GM19467 (cell line): Measurements from ENCODE around the gene SPEM1.

Source experiments
- ATAC-seq: cut with Tn5 transposase; IDR thresholded peaks from one replicate; pipeline ENCODE4 v1.9.1; 2021; ENCODE audit warnings: mild to moderate bottlenecking, moderate library complexity; ENCODE audit not compliant: unreplicated experiment

The SPEM1 gene

DNA sequence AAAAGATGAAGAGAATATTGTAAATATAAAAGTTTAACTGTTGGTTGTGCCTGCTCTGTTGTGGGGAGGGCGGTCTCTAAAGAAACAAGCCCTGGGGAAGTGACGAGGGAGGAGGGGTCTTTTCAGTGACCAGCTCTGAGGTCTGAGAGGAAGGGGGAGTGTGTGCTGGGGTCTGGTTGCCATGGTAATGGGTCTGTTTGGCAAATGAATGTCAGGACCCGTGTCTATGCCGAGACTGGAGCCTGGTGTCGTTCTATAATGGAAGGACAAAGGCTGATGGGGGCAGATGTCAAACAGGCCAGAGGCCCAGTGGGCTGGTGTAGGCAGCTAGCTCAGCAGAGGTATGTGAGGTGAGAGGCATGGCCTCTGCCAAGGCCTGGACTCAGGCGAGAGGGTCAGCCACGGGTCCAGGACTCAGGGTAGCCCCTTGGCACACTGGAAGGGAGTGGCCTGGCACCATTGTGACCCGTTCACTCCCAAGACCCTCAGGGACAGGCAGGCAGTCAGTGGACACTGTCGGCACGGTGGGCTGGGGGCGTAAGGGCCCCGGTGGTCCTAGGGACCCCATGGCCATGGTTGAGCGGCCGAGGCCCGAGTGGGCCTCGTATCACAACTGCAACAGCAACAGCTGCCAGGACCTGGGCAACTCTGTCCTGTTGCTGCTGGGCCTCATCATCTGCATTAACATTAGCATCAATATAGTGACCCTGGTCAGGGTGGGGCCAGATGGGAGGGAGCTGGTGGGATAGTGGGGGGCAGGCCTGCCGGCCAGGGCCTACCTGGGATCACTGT lies at the start of gene SPEM1:
TSS of gene SPEM1 (plus strand) at position 506 of the 792 bp plus-strand sequence. CDS start at position 567, 61 bp downstream.
- ATAC-seq = no peak

DNA sequence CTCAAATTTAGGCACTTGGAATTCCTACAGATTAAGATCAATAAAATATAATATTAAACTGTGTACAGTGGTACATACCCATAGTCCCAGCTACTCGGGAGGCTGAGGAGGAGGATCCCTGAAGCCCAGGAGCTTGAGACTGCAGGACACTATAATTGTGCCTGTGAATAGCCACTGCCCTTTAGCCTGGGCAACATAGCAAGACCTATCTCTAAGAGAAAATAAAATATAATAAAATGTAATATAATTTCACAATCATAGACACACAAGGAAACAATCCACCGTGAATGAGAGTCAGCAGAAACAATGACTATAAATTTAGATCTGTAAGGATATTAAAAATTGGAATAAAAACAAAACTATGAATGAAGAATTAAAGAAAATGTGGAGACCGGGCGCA lies 49.3 kb upstream of the SPEM1 start:
- ATAC-seq = no peak

DNA sequence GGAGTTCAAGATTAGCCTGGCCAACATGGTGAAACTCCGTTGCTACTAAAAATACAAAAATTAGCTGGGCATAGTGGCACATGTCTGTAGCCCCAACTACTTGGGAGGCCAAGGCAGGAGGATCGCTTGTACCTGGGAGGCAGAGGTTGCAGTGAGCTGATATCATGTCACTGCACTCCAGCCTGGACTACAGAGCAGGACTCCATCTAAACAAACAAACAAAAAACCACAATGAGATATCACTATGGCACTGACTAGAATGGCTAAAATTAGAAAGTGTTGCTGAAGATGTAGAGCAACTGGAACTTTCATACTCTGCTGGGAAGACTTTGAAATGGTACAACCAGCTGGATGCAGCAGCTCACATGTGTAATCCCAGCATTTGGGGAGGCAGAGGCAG lies 45.8 kb upstream of the SPEM1 start:
- ATAC-seq = no peak

DNA sequence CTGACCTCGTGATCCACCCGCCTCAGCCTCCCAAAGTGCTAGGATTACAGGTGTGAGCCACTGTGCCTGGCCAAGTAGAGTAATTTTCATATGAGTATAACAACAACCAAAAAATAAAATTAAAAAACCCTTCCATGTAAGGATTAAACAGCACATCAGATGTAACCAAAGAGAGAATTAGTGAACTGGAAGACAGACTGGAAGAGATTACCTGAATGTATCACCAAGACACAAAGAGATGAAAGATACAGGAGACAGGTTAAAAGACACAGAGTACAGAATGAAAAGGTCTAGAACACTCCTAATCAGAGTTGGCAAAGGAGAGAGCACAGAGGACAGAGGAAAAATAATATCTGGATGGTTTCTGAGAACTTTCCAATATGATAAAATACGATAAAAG lies 41.0 kb upstream of the SPEM1 start:
- no peak for ATAC-seq

GRCh38 chr17:7380321-7380720 lies 39.8 kb upstream of the SPEM1 start:
- ATAC-seq = no peak

- ATAC-seq = no peak
These were observed 39.1 kb upstream of the SPEM1 start, which contains the start of gene TNK1 for GRCh38 chr17:7380855-7381683. TNK1 (plus strand) TSS chr17:7381089; CDS start chr17:7382927, 1,838 bp downstream.

DNA sequence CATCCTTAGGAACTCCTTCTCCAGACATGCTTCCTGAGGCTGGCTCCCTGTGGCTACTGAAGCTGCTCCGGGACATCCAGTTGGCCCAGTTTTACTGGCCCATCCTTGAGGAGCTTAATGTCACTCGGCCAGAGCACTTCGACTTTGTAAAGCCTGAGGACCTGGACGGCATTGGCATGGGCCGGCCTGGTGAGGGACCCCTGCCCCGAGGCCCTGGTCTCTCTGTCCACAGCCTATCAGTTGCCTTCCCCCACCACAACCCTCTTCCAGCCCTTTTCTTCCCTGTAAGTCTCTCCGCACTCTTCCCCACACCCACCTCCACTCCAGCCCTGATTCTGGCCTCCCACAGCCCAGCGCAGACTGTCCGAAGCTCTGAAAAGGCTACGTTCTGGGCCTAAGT lies 37.2 kb upstream of the SPEM1 start:
- ATAC-seq = no peak

GRCh38 chr17:7383371-7383741 lies 36.8 kb upstream of the SPEM1 start:
- ATAC-seq = no peak

DNA sequence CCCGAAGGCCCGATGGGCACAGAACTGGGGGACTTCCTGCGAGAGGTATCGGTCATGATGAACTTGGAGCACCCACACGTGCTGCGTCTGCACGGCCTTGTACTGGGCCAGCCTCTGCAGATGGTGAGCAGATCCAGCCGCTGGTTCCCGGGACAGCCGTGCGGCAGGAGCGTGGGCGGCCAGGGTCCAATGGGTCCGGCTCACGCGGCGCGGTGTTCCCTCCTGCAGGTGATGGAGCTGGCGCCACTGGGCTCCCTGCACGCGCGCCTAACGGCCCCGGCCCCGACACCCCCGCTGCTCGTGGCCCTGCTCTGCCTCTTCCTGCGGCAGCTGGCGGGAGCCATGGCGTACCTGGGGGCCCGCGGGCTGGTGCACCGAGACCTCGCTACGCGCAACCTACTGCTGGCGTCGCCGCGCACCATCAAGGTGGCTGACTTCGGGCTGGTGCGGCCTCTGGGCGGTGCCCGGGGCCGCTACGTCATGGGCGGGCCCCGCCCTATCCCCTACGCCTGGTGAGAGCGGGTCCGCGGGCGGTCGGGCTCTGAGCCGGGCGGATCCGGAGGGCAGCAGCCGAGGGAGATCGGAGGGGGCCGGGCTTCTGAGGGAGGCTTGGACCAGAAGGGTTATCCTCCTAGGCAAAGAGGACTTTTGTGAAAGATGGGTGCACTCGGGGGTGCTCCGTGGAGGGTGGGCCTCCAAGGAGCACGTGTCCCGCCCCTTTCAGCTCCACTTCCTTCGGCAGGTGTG lies 36.2 kb upstream of the SPEM1 start:
- peak; percentile 57 for ATAC-seq

- no peak for ATAC-seq
These were observed 35.5 kb upstream of the SPEM1 start for GRCh38 chr17:7384489-7385081.

- ATAC-seq = no peak
These were observed 31.3 kb upstream of the SPEM1 start for GRCh38 chr17:7388856-7389255.

- ATAC-seq = no peak
These were observed 29.9 kb upstream of the SPEM1 start for GRCh38 chr17:7389924-7390910.

DNA sequence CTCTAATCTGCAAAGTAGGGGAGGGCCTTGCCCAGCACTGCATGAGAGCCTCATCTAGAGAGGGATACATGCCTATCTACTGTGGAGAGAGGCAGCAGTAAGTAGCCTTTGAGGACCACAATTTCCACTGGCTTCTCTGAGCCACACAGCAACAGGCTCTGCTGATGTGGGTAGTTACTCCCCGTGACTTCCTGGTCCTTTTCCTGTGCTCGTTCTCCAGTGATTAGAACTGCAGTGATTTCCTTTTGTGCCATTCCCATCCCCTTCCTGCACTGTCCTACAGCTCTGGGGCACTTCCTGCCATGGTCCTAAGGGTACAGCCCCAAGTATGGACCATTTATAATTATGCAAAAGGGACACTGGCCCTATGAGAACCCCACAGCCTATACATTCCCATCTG lies 28.8 kb upstream of the SPEM1 start:
- no peak for ATAC-seq

DNA sequence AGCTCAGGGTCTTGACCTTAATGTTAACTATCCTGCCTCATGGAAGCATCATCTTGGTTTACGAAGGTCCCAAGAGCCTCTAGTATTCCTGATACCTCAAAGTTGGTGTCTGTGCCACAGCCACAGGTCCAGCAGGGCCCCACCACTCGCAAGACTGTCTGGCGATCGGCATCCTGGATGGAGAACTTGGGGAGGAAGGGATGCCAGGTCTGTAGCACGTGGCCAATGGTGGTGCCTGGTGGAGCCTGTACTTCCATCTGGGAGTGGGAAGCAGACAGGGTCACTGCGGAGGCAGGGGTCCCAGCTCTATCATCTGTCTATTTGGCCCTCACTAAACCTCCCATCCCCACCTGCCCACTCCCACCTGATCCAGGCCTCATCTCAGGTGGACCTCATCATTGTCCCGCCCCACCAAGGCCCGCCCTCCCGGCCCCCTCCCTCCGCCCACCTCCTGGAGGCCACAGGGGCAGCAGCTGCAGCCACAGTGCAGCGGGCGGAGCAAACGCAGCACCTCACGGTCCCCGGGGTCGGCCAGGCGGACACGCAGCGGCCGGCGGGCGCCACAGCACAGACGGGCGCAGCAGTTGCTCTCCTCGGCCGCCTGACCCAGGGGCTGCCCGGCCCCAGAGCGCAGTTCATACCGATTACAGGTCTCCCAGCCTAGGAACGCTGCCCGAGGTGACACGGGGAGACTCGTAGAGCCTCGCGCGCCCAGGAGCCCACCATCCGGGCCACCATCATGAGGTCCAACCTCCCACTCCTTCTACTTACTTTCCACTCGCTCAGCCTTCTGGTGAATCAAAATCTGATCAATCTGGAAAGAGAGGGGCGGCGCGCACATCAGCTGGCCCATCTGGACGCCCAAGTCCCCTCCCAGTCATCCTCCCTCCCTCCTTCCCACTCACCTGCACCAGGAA lies 27.2 kb upstream of the SPEM1 start:
- no peak for ATAC-seq

DNA sequence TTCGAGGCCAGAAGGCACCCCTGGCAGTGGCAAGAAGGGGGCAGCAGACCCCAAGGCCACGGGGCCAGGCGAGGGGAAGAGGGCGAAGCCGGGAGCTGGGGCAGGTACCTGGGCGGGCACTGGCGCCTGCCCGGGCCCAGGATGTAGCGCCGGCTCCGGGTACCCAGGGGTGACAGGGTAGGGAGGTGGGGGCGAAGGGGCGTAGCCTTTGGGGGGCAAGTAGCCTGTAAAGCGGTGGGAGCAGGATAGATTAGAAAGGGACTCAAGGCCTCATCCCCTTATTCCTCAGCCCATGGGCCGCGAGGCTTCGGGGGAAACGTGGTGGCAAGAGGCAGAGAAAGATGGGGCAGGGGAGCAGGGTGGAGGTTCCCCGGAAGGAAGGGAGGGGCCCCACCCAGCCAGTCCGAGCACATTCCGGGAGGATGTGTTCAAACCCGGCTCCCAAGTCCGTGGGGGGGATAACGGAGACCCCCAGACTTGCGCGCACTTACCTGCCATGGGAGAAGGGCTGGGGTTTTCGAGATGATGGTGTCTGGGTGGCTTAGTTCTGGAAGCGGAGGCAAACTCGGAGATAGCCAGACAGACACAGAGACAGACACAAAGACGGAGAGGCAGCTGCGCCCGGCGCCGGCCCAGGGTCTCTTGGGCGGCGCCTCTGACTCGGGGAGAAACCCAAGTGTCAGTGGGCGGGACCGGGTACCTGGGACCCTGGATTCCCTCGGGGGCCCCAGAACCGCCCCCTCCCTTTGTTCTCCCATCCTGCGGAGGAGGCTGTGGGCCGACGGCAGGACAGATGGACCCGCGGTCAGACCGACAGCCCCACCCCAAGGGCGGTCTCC lies 26.3 kb upstream of the SPEM1 start:
- peak; percentile 41 for ATAC-seq

- peak; percentile 53 for ATAC-seq
These were observed 25.5 kb upstream of the SPEM1 start, which contains the start of gene PLSCR3 for GRCh38 chr17:7394452-7395191. PLSCR3 (minus strand) TSS chr17:7394525; CDS start chr17:7394110, 415 bp downstream.

DNA sequence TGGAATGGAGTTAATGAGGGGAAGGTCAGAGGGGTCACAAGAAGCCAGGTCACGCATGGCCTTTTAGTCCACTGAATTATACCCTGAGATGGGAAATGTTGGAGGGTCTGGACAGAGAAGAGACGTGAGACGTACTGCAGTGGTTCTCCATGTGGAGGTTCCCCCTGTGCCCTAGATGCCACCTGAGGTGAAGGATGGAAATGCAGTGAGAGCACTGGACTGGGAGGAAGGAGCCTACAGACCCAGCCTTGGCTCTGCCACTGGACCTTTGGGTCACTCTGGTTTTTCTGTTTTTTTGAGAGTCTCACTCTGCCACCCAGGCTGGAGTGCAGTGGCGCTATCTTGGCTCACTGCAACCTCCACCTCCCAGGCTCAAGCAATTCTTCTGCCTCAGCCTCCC lies 24.0 kb upstream of the SPEM1 start:
- no peak for ATAC-seq
